K562 (cell line): ENCODE results near the gene TMEM271. TPM values are rescaled to one million over a fixed set of nuclear protein-coding genes. Genes with fewer than 3 reads are reported as not detected.
"Not testable (repeated sequence)": the region's sequence is repeated elsewhere in the genome, so short reads cannot be mapped to it uniquely, and the experiment has no call there.

Experiments used
- ATAC-seq: fragments of 200-7000 bp; cut with Tn5 transposase; 3 replicates; pipeline ENCODE4 v1.9.1; 2020; ENCODE audit warnings: moderate library complexity
- BruUV-seq: library from RNA; stranded (reverse); fragments of 400-500 nt; replicated peaks from 2 replicates; lab custom pipeline; 2021; lab: Mats Ljungman, UMichigan
- CTCF ChIA-PET: fragments of 300-600 bp; formaldehyde crosslinking; extraction: SDS; loops from one replicate; lab custom pipeline; 2021; ENCODE audit warnings: low intra/inter-chr PET ratio; lab: Yijun Ruan, JAX
- POLR2A ChIA-PET: fragments of 300-600, 350-650 bp; sonication (Branson Sonifier 250); formaldehyde crosslinking; extraction: SDS; loops from one replicate; lab custom pipeline; 2021; ENCODE audit warnings: antibody characterized with exemption, inconsistent platforms; lab: Yijun Ruan, JAX
- DNase-seq, 4 experiments: peaks; one replicate each; pipeline versions ENCODE4 v3.0.0 to v3.0.0-alpha.2; 2011 to 2018; ENCODE audit warnings: low spot score in 3 of 4, mixed read lengths in 3 of 4; ENCODE audit errors: extremely low read depth in 1 of 4
- FAIRE-seq: peaks from 2 replicates; lab custom pipeline; 2011; peaks lifted over from hg19 to GRCh38; lab: Jason Lieb, UNC
- H2AFZ ChIP-seq: 2 replicates; pipeline ENCODE4 v1.6.0; 2011; ENCODE audit warnings: low read depth, low read length, control low read depth, inconsistent platforms
- H3K27ac ChIP-seq: fragments of 200-600 bp; 3 replicates; pipeline ENCODE4 v1.8.0; 2011; ENCODE audit warnings: low read depth, mild to moderate bottlenecking, control low read depth, inconsistent platforms, low read length, moderate library complexity, mixed read lengths; ENCODE audit errors: extremely low read depth
- H3K27me3 ChIP-seq, 2 experiments: fragments of 300-600 bp in 1 of 2; 2 replicates in 1 of 2; 3 replicates in 1 of 2; pipeline versions ENCODE4 v1.6.0 to v1.8.0; 2011; ENCODE audit warnings: inconsistent platforms in 2 of 2, low read length in 2 of 2, mild to moderate bottlenecking in 1 of 2, mixed read lengths in 1 of 2, moderate library complexity in 1 of 2; ENCODE audit not compliant: control insufficient read depth in 2 of 2, insufficient read depth in 2 of 2
- H3K36me3 ChIP-seq: fragments of 300-600 bp; 3 replicates; pipeline ENCODE4 v1.8.0; 2011; ENCODE audit warnings: mild to moderate bottlenecking, low read length, inconsistent platforms; ENCODE audit not compliant: control insufficient read depth, insufficient read depth
- H3K4me1 ChIP-seq, 2 experiments: fragments of 200-600 bp in 1 of 2; replicated peaks in 1 of 2; 2 replicates in 1 of 2; 3 replicates in 1 of 2; pipeline versions ENCODE4 v1.5.1 to v1.8.0; 2011; ENCODE audit warnings: inconsistent platforms in 2 of 2, low read length in 2 of 2, mild to moderate bottlenecking in 1 of 2, mixed read lengths in 1 of 2, moderate library complexity in 1 of 2; ENCODE audit not compliant: control insufficient read depth in 2 of 2, insufficient read depth in 2 of 2
- H3K4me2 ChIP-seq: 2 replicates; pipeline ENCODE4 v1.6.1; 2011; ENCODE audit warnings: low read length, control low read depth, inconsistent platforms, mixed read lengths; ENCODE audit not compliant: insufficient read depth
- H3K4me3 ChIP-seq: fragments of 200-600 bp; sonication (generic), shearing (Covaris generic); 2 replicates; pipeline ENCODE4 v1.5.1; 2016; ENCODE audit warnings: control low read depth, inconsistent platforms
- H3K79me2 ChIP-seq: fragments of 200-600 bp; 3 replicates; pipeline ENCODE4 v1.8.0; 2011; ENCODE audit warnings: low read length, inconsistent platforms; ENCODE audit not compliant: control insufficient read depth, insufficient read depth
- H3K9ac ChIP-seq, 2 experiments: 2 replicates each; pipeline versions ENCODE4 v1.6.0 to v1.6.1; 2011; ENCODE audit warnings: low read depth in 2 of 2, low read length in 2 of 2, control low read depth in 1 of 2, inconsistent platforms in 1 of 2, mild to moderate bottlenecking in 1 of 2, mixed read lengths in 1 of 2; ENCODE audit not compliant: insufficient read depth in 1 of 2
- H3K9me1 ChIP-seq: one replicate; pipeline ENCODE4 v1.6.0; 2011; ENCODE audit warnings: inconsistent platforms, mild to moderate bottlenecking, low read length, moderate library complexity; ENCODE audit not compliant: control insufficient read depth, insufficient read depth
- H3K9me3 ChIP-seq: replicated peaks from 2 replicates; pipeline ENCODE4 v1.5.1; 2011; ENCODE audit warnings: low read depth, low read length, inconsistent platforms; ENCODE audit not compliant: control insufficient read depth, insufficient read depth
- H4K20me1 ChIP-seq: replicated peaks from 2 replicates; pipeline ENCODE4 v1.6.1; 2011; ENCODE audit warnings: low read length, inconsistent platforms, mixed read lengths; ENCODE audit not compliant: control insufficient read depth, insufficient read depth
- WGBS: fragments of 100-300 bp; shearing (Covaris generic); methylation state at CpG from one replicate; pipeline ENCODE4 v1.1.6; 2016; ENCODE audit warnings: low coverage, mixed read lengths; ENCODE audit not compliant: insufficient coverage; ENCODE audit errors: missing lambda C conversion rate; 5-methylcytosine and 5-hydroxymethylcytosine counted together
- in situ Hi-C: fragments of 300-500 bp; cut with MboI; formaldehyde crosslinking; loops from 4 replicates; pipeline ENCODE4 v1.15.0; 2018; ENCODE audit warnings: inconsistent platforms, mixed read lengths
- intact Hi-C: fragments of 100-400 bp; cut with micrococcal nuclease; formaldehyde crosslinking; loops from 2 replicates; pipeline ENCODE4 v1.14.2; 2022
- polyA plus RNA-seq, 8 experiments: library from polyadenylated mRNA; depleted of rRNA in 4 of 8; stranded (reverse) in 5 of 8; unstranded in 3 of 8; fragments of >200 nt; fragmentation: Nextera tagmentation in 2 of 8; fragmentation: Illumina TruSeq in 1 of 8; extraction: Ambion mirVana in 2 of 8; extraction: Trizol in 1 of 8; gene quantifications; 2 replicates each; pipeline versions ENCODE4 v1.2.1 to v1.2.3, GENCODE V29; 2011 to 2014; ENCODE audit warnings: inconsistent platforms in 1 of 8, missing spikeins in 1 of 8
- total RNA-seq, 7 experiments: library from RNA; depleted of rRNA in 6 of 7; stranded (reverse); fragments of >200 nt in 6 of 7; fragmentation: Illumina TruSeq in 2 of 7; extraction: Trizol in 2 of 7; gene quantifications; 2 replicates each; pipeline versions ENCODE4 v1.2.1 to v1.2.3, GENCODE V29; 2011 to 2021; ENCODE audit warnings: low replicate concordance in 1 of 7

The TMEM271 gene
- total and polyA plus RNA-seq, 9 of the 15 experiments (the other 6 are each of a cell fraction or from before 2014, with no cell fraction given): not detected

- H3K36me3 ChIP-seq, BruUV-seq, H3K9me1 ChIP-seq, H4K20me1 ChIP-seq, DNase-seq, H3K79me2 ChIP-seq, H3K9me3 ChIP-seq, H3K9ac ChIP-seq, ATAC-seq, CTCF ChIA-PET, H3K4me2 ChIP-seq, H3K4me1 ChIP-seq, H2AFZ ChIP-seq, FAIRE-seq, intact Hi-C loops, in situ Hi-C loops, H3K27ac ChIP-seq, H3K4me3 ChIP-seq: not testable (repeated sequence)
- WGBS: 0% methylated on average over 1 of the region's 1 CpG
- POLR2A ChIA-PET: interaction anchor here (0.6 kb wide), 1 partner anchor 369 kb away, joined by 4 read pairs; no protein-coding TSS in a partner anchor
- H3K27me3 ChIP-seq: peaks cover 0 to 10% of the 10 kb centered on the region in 2 experiments; a peak in 2 of 5 replicates
Observed at GRCh38 chr4:565614-566013, 10.5 kb downstream of the TMEM271 start.

- H3K9me1 ChIP-seq, H3K79me2 ChIP-seq, H3K27ac ChIP-seq, POLR2A ChIA-PET, H3K4me3 ChIP-seq, BruUV-seq, CTCF ChIA-PET, H3K9me3 ChIP-seq, in situ Hi-C loops, H3K4me2 ChIP-seq, H4K20me1 ChIP-seq, H3K36me3 ChIP-seq, H3K9ac ChIP-seq, H2AFZ ChIP-seq, intact Hi-C loops, H3K4me1 ChIP-seq, ATAC-seq, FAIRE-seq, DNase-seq: not testable (repeated sequence)
- 6% methylated on average over 2 of the region's 2 CpGs for WGBS
- H3K27me3 ChIP-seq: peaks cover 3 to 24% of the 10 kb centered on the region in 2 experiments; a peak in 3 of 5 replicates
Observed at GRCh38 chr4:562458-562857, 13.6 kb downstream of the TMEM271 start.
